Jurkat, Clone E6-1 (cell line): ENCODE results near the gene PRKCZ.

Experiments
- DNase-seq: peaks from one replicate; pipeline ENCODE4 v3.0.0-alpha.2; 2011; ENCODE audit warnings: low read depth, low spot score
- H3K4me3 ChIP-seq: 2 replicates; pipeline ENCODE4 v1.5.1; 2011; ENCODE audit warnings: mild to moderate bottlenecking, low read length, control low read depth, moderate library complexity

Gene PRKCZ

GRCh38 chr1:2055911-2056575 lies 5.8 kb downstream of the PRKCZ start:
- no peak overlapping the region for H3K4me3 ChIP-seq
- no peak for DNase-seq

DNA sequence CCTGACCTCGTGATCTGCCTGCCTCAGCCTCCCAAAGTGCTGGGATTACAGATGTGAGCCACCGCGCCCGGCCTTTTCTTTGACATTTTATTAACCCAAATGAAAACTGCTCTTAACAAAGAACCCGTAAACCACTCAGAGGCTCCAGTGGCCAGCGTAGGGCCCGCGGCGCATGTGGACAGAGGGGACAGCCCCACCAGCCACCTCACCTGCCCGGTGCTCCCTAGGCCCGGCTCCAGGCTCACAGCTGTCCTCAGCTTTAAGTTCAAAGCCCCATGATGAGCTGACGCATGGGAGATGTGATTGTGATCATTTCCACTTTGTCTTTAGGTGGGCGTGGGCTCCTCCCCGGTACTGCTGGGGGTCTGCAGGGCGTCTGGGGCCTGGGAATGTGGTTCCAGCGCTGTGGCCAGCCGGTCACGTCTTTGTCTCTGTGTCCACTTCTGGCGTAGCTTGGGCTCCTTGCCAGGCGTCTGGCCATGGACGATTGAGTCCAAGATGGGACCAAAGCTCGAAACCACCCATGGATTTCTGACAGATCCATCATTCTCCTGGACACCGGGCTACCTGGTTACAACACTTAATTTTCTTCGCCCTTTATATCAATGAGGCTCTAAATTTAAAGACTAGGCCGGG lies 6.9 kb downstream of the PRKCZ start:
- H3K4me3 ChIP-seq = no peak overlapping the region
- no peak for DNase-seq

DNA sequence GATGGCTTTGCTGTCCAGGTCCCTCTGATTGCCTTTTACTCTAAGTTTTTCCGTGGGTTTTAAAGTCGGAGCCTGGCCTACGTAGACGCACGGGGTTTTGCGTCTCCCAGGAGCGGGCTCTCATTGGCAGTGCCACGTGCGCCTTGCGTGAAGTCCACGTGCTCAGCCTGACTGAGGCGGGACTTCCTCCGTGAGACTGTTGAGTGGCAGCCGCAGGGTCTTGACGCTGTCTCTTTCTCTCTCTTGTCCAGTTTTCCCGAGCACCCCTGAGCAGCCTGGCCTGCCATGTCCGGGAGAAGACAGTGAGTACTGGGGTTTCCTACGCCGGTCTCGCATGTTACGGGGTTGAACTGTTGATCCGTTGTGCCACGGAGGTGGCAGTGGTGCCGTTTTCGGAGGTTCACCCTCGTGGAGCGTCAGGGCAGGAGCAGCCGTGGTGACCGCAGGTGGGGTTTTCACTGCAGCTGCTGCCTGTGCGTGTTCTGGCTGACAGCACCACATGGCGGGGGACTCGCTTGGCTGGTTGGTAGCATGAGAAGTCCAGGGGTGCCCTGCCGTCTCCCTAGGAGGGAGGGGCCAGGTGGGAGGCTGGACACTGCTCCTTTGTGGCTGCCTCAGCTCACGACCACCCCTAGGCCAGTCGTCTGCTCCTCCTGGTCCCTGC lies 9.2 kb downstream of the PRKCZ start:
- H3K4me3 ChIP-seq = no peak overlapping the region
- DNase-seq = no peak

DNA sequence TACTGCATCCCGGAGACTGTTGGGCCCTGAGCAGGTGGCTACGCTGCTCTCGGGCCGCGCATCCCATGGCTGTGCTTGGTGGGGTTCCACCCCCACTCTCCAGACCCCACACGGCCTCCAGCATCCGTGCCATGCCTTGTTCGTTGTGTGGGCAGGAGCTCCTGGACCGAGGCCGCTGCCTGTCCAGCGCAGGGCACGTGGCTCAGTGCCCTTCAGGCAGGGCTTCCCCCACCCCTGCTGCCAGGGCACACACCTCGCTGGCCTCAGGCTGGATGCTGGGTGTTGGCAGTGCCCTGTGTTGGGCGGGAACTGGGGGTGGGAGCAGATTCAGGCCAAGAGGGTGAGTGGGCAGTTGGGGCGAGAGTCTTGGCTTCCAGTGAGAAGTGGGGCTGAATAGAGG lies 9.9 kb downstream of the PRKCZ start:
- no peak for DNase-seq
- H3K4me3 ChIP-seq = no peak overlapping the region

DNA sequence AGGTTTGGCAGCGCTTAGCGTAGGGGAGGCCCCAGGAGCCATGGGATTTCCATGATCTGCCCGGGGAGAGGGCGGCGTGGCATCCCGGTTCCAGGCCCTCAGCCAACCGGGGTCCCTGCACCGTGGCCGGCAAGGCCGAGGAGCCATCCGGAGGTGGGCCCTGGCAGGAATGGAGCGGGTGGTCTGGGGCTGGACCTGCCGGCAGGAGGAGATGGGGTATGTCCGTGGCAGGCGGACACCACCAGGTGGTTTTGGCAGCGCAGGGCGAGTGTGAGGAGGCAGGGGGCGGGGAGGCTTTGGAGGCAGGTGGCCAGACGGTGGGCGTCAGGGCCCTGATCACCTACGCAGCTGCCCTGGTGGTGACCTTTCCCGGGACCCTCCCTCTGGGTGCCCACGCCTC lies 10.3 kb downstream of the PRKCZ start:
- H3K4me3 ChIP-seq = no peak overlapping the region
- DNase-seq = no peak

- H3K4me3 ChIP-seq = no peak overlapping the region
- no peak for DNase-seq
Observed at GRCh38 chr1:2061065-2061778, 11.0 kb downstream of the PRKCZ start.

- no peak for DNase-seq
- no peak overlapping the region for H3K4me3 ChIP-seq
Observed at GRCh38 chr1:2065699-2066098, 15.5 kb downstream of the PRKCZ start.

DNA sequence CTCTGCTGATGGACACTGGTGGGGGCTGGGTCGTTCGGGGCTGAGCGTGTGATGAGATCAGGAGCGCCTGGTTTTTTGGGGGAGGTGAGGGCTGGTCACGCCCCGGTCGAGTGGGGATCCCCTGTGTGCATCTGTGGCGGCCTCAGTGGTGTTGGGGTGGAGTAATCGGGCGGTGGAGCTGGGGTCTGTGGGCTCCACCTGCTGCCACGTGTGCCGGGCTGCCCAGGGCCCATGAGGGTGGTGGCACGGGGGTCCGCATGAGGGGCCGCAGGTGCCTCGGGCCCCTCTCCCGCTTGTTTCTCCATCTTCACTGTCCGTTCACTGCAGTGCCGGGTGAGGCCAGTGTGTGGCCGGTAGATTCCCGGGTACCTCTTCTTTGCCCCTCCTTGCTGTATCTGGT lies 17.2 kb downstream of the PRKCZ start:
- H3K4me3 ChIP-seq = no peak overlapping the region
- DNase-seq = no peak

- no peak for DNase-seq
- H3K4me3 ChIP-seq = no peak overlapping the region
Observed at GRCh38 chr1:2067981-2068380, 17.8 kb downstream of the PRKCZ start.

GRCh38 chr1:2068951-2069350 lies 18.7 kb downstream of the PRKCZ start:
- H3K4me3 ChIP-seq = no peak overlapping the region
- DNase-seq = no peak

- no peak for DNase-seq
- no peak overlapping the region for H3K4me3 ChIP-seq
Observed at GRCh38 chr1:2070016-2070415, 19.8 kb downstream of the PRKCZ start.

DNA sequence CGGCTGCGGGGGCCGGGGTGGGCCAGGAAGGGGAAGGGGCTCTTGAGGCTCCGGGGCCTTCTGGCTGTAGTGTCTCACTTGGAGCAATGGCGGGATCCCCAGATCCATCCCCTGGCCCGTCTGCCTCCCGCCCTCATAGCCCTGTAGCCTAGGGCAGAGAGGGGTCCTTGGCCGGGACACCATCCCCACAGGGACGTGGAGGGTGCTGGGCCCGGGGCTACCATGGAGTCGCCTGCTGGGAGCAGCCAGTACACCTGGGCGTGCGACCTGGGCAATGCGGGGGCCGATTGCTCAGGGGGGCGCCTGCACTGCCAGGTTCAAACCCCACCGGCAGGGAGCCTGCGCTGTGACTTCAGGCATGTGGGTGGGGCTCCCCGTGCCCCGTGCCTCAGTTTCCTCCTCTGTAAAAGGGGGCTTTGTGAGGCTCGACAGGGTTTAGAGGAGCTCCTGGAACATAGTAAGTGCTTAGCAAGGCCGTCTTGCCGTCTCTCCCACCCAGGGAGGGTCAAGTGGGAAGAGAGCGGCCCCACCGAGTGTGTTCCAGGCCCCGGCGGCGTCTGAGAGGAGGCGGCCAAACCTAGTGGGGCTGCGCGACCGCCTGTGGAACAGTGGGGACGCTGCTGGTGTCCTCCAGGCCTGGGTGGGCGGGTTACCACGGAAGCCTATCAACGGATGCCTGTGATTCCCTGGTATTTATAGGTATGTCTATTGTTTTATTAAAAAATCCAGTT lies 20.8 kb downstream of the PRKCZ start:
- H3K4me3 ChIP-seq = no peak overlapping the region
- no peak for DNase-seq

- no peak overlapping the region for H3K4me3 ChIP-seq
- DNase-seq = no peak
Observed at GRCh38 chr1:2072109-2072806, 22.0 kb downstream of the PRKCZ start.

DNA sequence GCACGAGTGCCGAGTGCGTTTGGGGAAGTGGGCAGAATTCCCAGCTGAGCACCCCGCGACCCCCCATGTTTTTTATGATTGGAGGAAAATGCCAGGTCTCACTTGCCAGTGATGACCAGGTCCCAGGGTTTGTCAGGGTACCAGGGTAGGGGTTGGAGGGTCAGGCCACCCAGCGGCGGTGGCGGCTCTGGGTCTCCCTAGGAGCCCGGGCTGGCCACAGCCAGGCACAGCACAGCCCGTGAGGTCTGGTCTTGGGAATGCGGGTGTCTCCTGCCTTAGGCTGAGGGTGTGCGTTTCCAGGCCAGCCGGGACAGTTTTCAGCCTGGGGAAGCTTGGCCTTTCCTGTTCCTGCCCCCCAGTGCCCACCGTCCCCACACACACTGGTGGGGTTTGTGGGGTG lies 22.7 kb downstream of the PRKCZ start:
- DNase-seq = no peak
- no peak overlapping the region for H3K4me3 ChIP-seq

- H3K4me3 ChIP-seq = no peak overlapping the region
- DNase-seq = no peak
Observed at GRCh38 chr1:2073382-2074230, 23.4 kb downstream of the PRKCZ start.

DNA sequence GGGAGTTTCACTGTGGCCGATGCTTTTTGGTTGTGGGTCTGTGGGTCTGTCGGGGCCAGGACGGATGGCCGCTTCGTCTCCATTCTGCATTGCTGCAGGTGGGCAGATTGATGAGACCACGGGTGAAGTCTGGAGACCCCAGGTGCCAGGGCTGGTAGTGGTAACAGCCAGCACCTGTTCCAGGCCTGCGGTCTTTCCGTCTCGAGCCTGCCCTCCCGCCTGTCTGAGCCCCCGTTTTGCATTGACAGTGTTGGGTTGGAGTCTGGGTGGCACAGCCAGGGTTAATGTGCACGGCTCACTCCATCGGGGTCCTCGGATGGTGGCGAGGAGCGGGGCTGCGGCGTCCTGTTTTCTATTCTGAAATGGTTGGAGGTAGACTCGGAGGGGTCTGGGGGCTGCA lies 24.2 kb downstream of the PRKCZ start:
- no peak overlapping the region for H3K4me3 ChIP-seq
- no peak for DNase-seq

DNA sequence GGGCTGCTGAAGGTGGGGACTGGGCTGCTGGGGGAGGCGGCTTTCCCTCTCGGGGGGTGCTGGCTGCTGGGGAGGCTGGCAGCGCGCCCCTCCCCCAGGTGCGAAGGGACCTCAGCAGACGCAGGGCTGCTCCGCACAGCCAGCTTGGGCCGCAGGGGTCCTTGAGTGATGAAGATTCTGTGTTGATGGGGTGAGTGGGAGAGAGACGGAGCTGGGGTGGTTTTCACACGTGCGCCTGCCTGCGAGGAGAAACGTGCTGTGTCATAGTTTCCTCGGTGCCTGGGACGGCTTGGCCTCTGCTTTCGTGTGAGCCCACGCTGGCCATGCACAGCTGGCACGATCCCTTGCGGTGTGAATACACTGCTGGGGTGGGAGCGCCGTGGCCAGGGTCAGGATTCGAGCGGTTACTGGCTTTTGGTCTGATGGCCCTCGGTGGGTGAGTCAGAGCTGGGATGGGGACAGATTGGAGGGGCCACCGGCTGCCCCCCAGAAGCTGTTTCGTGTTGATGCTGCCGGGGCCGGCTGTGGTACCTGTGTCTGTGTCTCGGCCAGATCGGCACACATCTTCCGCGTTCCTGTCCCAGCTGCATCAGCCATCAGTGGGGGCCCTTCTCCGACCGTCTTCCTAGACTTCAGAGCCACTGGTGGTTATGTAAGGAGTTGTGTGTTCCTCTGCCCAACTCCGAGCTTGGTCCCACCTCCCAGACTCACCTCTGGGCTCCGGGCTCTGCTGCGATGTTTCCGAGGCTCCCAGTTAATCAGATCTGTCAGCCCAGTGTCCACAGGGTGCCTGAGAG lies 24.9 kb downstream of the PRKCZ start:
- DNase-seq = no peak
- no peak overlapping the region for H3K4me3 ChIP-seq
